ENCODE data around the gene ZDHHC1. TPM values are rescaled to one million over a fixed set of nuclear protein-coding genes. Genes with fewer than 3 reads are reported as not detected.

Gene ZDHHC1
- total and polyA plus RNA-seq, 2 of the 13 experiments (the other 11 are each of a cell fraction or from before 2014, with no cell fraction given), result 0.51 to 1.1 TPM

DNA sequence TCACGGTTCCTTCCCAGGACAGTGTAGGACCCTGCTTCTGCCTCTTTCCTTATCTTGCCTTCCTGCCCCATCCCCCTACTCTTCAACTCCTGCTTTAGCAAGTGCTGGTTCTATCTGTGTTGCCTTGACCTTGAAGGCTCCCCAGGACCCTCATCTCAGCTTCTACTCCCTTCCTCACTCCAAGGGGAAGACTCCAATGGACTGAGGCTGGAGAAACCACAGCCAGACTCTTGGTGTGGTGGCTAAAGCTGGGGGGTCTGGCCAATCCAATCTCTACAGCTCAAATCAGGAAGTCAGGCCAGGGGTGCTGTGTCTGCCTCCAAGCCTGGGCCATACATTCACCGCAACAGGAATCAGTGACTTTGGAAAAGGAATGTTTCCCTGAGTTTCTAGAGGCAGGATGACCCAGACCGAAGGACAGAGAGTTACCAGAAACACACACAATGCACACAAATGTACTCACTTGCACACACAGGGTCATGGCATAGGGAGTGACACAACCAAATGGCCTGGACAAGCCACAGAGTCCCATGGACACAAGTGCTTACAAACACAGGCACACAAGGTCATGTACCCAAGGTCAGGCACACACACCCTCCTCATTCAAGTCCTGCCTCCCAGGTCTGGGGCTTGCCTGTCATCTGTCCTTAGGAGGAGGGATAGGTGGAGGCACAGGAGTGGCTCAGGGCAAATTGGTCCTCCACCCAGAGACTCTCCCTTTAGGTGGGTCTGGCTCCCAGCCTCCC is 12.9 kb upstream of the ZDHHC1 start (continued):
- TF ChIP-seq, protein P1, sequence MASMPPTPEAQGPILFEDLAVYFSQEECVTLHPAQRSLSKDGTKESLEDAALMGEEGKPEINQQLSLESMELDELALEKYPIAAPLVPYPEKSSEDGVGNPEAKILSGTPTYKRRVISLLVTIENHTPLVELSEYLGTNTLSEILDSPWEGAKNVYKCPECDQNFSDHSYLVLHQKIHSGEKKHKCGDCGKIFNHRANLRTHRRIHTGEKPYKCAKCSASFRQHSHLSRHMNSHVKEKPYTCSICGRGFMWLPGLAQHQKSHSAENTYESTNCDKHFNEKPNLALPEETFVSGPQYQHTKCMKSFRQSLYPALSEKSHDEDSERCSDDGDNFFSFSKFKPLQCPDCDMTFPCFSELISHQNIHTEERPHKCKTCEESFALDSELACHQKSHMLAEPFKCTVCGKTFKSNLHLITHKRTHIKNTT (CRISPR knock-in tag; IDR thresholded peaks at IDR 0.05), result no peak
- no peak for TF ChIP-seq ZBTB42 (CRISPR knock-in tag; IDR thresholded peaks at IDR 0.05)
- TF ChIP-seq ZNF503 (CRISPR knock-in tag; IDR thresholded peaks at IDR 0.05), result no peak
- TF ChIP-seq, protein P2, sequence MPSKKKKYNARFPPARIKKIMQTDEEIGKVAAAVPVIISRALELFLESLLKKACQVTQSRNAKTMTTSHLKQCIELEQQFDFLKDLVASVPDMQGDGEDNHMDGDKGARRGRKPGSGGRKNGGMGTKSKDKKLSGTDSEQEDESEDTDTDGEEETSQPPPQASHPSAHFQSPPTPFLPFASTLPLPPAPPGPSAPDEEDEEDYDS (CRISPR knock-in tag; IDR thresholded peaks at IDR 0.05), result no peak; the same call in 1 of the 2 replicates
- peak; percentile 64 for TF ChIP-seq ZNF883 (CRISPR knock-in tag; IDR thresholded peaks at IDR 0.05; ENCODE audit: not compliant biosample characterization)
- no peak for TF ChIP-seq ZNF782 (CRISPR knock-in tag; IDR thresholded peaks at IDR 0.05; ENCODE audit: borderline replicate concordance)
- TF ChIP-seq KMT2A (CRISPR knock-in tag; IDR thresholded peaks at IDR 0.05), result no peak
- no peak for TF ChIP-seq KAT8 (CRISPR knock-in tag; IDR thresholded peaks at IDR 0.05)
- TF ChIP-seq ZNF781 (CRISPR knock-in tag; IDR thresholded peaks at IDR 0.05; ENCODE audit: borderline replicate concordance, not compliant biosample characterization), result peak; percentile 79
- TF ChIP-seq ZNF629 (CRISPR knock-in tag; conservative IDR thresholded peaks at IDR 0.05), result no peak
- no peak for TF ChIP-seq ZNF800 (CRISPR knock-in tag; IDR thresholded peaks at IDR 0.05)
- no peak for TF ChIP-seq RFX3 (CRISPR knock-in tag; IDR thresholded peaks at IDR 0.05)
- no peak for TF ChIP-seq EED (CRISPR knock-in tag; IDR thresholded peaks at IDR 0.05)
- TF ChIP-seq CHD2 (IDR thresholded peaks at IDR 0.05; ENCODE audit: low read depth, low read length), result no peak
- no peak for TF ChIP-seq ZNF7 (CRISPR knock-in tag; IDR thresholded peaks at IDR 0.05)
- no peak for TF ChIP-seq RBM39 (IDR thresholded peaks at IDR 0.05; ENCODE audit: low read depth, low read length, poor library complexity, severe bottlenecking)
- no peak for TF ChIP-seq ZSCAN25 (CRISPR knock-in tag; IDR thresholded peaks at IDR 0.05)
- no peak for TF ChIP-seq CENPT (CRISPR knock-in tag; IDR thresholded peaks at IDR 0.05; ENCODE audit: low read depth)
- TF ChIP-seq ZNF263 (CRISPR knock-in tag; IDR thresholded peaks at IDR 0.05), result peak; percentile 87
- TF ChIP-seq, protein P3, sequence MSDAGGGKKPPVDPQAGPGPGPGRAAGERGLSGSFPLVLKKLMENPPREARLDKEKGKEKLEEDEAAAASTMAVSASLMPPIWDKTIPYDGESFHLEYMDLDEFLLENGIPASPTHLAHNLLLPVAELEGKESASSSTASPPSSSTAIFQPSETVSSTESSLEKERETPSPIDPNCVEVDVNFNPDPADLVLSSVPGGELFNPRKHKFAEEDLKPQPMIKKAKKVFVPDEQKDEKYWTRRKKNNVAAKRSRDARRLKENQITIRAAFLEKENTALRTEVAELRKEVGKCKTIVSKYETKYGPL (CRISPR knock-in tag; IDR thresholded peaks at IDR 0.05), result no peak
- TF ChIP-seq ZBTB7B (CRISPR knock-in tag; IDR thresholded peaks at IDR 0.05), result no peak
- no peak for TF ChIP-seq ZNF75D (CRISPR knock-in tag; IDR thresholded peaks at IDR 0.05; ENCODE audit: borderline replicate concordance)
- TF ChIP-seq ZFP91 (CRISPR knock-in tag; IDR thresholded peaks at IDR 0.05; ENCODE audit: borderline replicate concordance), result no peak

All from HepG2 (cell line).